ENCODE measurements around the gene CNDP1.

The CNDP1 gene, protein sequence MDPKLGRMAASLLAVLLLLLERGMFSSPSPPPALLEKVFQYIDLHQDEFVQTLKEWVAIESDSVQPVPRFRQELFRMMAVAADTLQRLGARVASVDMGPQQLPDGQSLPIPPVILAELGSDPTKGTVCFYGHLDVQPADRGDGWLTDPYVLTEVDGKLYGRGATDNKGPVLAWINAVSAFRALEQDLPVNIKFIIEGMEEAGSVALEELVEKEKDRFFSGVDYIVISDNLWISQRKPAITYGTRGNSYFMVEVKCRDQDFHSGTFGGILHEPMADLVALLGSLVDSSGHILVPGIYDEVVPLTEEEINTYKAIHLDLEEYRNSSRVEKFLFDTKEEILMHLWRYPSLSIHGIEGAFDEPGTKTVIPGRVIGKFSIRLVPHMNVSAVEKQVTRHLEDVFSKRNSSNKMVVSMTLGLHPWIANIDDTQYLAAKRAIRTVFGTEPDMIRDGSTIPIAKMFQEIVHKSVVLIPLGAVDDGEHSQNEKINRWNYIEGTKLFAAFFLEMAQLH

DNA sequence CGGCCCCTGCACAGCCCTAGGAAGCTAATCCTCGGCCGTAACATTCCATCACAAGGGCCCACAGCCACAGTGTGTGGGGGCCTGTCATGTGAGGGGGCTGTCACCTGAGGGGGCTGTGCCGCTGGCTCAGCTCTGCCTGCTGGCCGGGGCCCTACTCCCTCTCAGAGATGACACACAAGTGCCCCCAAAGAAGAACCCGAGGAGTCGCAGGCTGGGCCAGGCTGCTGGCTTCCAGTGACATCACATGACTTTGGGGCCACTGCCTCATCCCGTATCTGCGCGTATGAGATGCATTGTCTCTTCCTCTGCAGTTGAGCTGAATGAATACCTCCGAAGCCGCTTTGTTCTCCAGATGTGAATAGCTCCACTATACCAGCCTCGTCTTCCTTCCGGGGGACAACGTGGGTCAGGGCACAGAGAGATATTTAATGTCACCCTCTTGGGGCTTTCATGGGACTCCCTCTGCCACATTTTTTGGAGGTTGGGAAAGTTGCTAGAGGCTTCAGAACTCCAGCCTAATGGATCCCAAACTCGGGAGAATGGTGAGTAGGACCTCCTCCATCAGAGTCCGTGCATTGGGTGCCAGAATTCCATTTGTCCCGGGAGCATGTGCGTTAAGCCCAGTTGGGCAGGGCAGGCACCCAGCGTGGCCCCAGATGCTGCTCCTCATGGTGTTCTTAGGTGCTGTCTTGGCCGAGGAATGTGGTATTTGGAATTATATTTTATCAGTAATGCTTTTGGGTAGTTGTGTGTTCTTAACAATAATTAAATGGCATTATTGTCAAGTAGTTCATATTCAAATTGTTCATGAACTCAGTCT lies at the start of gene CNDP1:
TSS of gene CNDP1 (plus strand) at position 351 of the 820 bp plus-strand sequence. CDS start at position 519, 168 bp downstream.
- H3K9me3 Mint-ChIP-seq: no peaks in the 10 kb centered on the region
- peaks cover 5% of the 10 kb centered on the region for H3K4me1 Mint-ChIP-seq (ENCODE audit: low read depth)
- DNase-seq: peak; percentile 21
- no peak within 1 kb of the TSS for H3K27ac Mint-ChIP-seq
- H3K4me3 Mint-ChIP-seq: no peak within 1 kb of the TSS
- H3K36me3 Mint-ChIP-seq (ENCODE audit: low read depth): no peaks in the 10 kb centered on the region
- H3K27me3 Mint-ChIP-seq: no peaks in the 10 kb centered on the region

DNA sequence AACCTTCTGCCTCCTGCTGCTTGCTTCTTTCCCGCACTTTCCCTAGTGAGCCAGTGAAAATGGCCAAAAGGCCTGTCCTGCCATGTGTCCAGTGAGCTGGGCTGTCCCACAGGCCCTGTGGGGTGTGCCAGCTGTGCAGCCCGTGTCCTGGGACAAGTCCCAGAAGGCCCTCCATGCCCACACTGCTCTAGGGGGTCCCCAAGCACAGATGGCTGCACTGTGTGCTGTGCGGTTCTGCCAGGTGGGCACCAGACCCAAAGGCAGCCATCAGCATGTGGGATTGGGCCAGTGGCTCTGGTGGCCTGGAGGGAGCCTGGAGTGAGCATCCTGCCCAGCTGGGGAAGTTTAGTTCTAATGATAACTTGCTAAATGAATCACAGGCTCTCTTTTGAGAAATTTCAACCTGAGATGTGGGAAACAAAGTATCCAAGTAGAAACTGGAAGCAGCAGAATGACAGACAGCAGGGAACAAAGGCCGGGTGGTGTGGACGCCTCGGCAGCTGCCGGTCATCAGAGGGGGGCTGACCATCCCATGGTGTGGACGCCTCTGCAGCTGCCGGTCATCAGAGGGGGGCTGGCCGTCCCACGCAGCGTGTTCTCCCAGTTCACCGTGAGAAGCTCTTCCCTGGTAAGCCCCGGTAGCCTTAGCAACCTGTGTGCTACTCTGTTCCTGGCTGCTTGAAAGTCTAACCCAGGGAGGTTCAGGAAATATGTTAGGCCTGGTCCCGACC lies 48.0 kb upstream of the CNDP1 start:
- Mint-ChIP-seq H3K9me3 (no peaks in the 10 kb centered on the region), H3K27ac (no peak overlapping the region), H3K4me3 (no peak overlapping the region), H3K36me3 (ENCODE audit: low read depth) (no peaks in the 10 kb centered on the region), H3K4me1 (ENCODE audit: low read depth) (peaks cover 17% of the 10 kb centered on the region), H3K27me3 (peaks cover 3% of the 10 kb centered on the region)
- no peak for DNase-seq

DNA sequence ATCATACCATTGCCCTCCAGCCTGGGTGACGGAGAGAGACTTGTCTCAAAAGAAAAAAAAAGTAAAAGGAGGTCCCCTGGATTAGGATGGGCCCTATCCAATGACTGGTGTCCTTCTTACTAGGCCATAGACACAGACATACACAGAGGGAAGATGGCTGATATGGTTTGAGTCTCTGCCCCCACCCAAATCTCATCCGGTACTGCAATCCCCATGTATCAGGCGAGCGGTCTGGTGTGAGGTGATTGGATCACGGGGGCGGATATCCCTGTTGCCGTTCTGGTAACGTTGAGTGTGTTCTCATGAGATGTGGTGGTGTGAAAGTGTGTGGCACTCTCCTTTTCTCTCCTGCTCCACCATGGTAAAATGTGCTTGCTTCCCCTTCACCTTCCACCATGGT lies 45.9 kb upstream of the CNDP1 start:
- DNase-seq: no peak
- peaks cover 17% of the 10 kb centered on the region for H3K4me1 Mint-ChIP-seq (ENCODE audit: low read depth)
- H3K4me3 Mint-ChIP-seq: no peak overlapping the region
- H3K36me3 Mint-ChIP-seq (ENCODE audit: low read depth): no peaks in the 10 kb centered on the region
- no peak overlapping the region for H3K27ac Mint-ChIP-seq
- H3K9me3 Mint-ChIP-seq: no peaks in the 10 kb centered on the region
- H3K27me3 Mint-ChIP-seq: no peaks in the 10 kb centered on the region

DNA sequence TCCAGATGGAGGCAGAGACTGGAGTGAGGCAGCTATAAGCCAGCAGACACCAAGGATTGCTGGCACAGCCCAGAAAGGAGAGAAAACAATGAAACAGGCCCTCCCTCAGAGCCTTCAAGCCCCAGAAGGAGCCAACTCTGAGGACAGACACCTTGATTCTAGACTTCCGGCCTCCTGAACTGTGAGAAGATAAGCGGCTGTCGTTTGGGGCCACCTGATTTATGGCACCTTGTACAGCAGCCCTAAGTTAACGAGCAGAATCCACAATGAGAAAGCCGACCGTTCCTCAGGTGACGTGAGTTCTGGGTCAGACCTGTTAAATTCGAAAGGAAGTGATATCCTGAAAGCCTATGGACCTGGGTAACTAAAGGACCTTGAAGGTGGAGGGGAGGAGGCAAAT lies 45.4 kb upstream of the CNDP1 start:
- Mint-ChIP-seq H3K4me3 (no peak overlapping the region), H3K4me1 (ENCODE audit: low read depth) (peaks cover 17% of the 10 kb centered on the region), H3K27ac (no peak overlapping the region), H3K36me3 (ENCODE audit: low read depth) (no peaks in the 10 kb centered on the region), H3K27me3 (no peaks in the 10 kb centered on the region), H3K9me3 (no peaks in the 10 kb centered on the region)
- no peak for DNase-seq

DNA sequence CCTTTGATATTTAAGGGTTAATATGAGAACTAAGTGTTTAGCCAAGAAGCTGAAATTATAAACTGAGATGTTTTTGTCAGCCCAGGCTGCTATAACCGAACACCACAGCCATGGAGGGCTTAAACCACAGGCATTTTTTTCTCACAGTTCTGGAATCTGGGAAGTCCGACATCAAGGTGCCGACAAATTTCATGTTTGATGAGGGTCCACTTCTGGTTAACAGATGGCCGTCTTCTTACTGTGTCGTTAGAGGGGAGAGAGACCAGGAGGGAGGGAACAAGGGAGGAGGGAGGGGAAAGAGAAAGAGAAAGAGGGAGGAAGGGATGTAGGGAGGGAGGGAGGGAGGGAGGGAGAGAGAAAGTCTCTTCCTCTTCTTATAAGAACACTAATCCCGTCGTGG lies 44.6 kb upstream of the CNDP1 start:
- Mint-ChIP-seq H3K4me1 (ENCODE audit: low read depth) (peaks cover 17% of the 10 kb centered on the region), H3K27me3 (no peaks in the 10 kb centered on the region), H3K36me3 (ENCODE audit: low read depth) (no peaks in the 10 kb centered on the region), H3K27ac (no peak overlapping the region), H3K9me3 (no peaks in the 10 kb centered on the region), H3K4me3 (no peak overlapping the region)
- no peak for DNase-seq

DNA sequence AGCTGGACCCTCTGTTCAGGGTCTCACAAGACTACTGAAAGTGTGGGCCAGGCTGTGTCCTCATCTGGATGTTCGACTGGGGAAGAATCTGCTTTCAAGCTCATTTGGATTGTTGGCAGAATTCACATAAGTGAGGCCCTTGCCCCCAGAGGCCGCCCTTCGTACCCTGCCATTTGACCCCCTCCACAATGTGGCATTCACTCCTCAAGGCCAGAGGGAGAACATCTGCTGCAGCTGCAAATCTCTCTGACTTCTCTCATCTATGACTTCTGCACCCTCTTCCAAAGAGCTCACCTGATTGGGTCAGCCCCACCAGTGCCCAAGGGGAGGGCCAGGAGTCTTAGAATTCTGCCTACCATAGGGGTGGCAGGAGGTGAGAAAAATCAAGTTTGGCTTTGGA lies 42.0 kb upstream of the CNDP1 start:
- H3K36me3 Mint-ChIP-seq (ENCODE audit: low read depth): peaks cover 12% of the 10 kb centered on the region
- H3K4me3 Mint-ChIP-seq: no peak overlapping the region
- H3K4me1 Mint-ChIP-seq (ENCODE audit: low read depth): peaks cover 14% of the 10 kb centered on the region
- no peaks in the 10 kb centered on the region for H3K27me3 Mint-ChIP-seq
- H3K27ac Mint-ChIP-seq: no peak overlapping the region
- no peaks in the 10 kb centered on the region for H3K9me3 Mint-ChIP-seq
- DNase-seq: no peak

DNA sequence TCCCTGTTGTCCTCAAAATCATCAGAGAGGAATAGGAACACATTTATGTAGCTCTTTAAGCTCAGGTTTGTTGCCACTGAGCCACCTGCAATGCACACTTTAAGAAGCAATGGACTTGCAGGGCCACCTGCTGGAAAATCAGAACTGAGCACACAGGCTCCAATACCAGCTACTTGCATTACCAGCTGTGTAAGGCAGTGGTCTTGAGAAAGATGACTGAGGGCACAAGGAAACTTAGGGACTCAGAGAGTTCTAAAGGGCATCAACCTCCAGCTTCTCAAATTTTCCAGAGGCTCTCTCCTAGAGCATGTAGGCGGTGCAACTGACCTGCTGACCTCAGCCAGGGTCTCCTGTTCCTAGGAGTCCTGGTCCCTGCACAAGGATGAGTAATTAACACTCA lies 40.6 kb upstream of the CNDP1 start:
- Mint-ChIP-seq H3K27ac (no peak overlapping the region), H3K4me1 (ENCODE audit: low read depth) (peaks cover 28% of the 10 kb centered on the region), H3K36me3 (ENCODE audit: low read depth) (peaks cover 23% of the 10 kb centered on the region), H3K27me3 (no peaks in the 10 kb centered on the region), H3K4me3 (no peak overlapping the region), H3K9me3 (no peaks in the 10 kb centered on the region)
- peak; percentile 43 for DNase-seq

DNA sequence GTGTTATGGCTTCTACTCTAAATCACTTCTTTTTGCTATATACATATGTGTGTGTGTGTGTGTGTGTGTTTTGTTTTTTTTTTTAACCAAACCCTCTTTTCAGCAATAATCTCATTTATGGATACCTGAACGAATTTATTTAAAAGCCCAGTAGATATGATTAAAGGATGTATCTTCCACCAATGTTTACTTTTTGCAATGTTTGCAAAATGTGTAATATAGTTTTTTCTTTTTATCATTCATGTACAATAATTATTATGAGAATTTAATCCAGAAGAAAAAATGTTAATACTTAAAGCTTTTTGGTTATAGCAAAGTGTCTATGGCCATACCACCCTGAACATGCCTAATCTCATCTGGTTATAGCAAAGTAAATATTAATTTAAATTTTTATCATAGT lies 39.8 kb upstream of the CNDP1 start:
- Mint-ChIP-seq H3K27ac (no peak overlapping the region), H3K4me1 (ENCODE audit: low read depth) (peaks cover 36% of the 10 kb centered on the region), H3K4me3 (peak overlapping the region; percentile 35), H3K9me3 (no peaks in the 10 kb centered on the region), H3K27me3 (no peaks in the 10 kb centered on the region), H3K36me3 (ENCODE audit: low read depth) (peaks cover 31% of the 10 kb centered on the region)
- no peak for DNase-seq

DNA sequence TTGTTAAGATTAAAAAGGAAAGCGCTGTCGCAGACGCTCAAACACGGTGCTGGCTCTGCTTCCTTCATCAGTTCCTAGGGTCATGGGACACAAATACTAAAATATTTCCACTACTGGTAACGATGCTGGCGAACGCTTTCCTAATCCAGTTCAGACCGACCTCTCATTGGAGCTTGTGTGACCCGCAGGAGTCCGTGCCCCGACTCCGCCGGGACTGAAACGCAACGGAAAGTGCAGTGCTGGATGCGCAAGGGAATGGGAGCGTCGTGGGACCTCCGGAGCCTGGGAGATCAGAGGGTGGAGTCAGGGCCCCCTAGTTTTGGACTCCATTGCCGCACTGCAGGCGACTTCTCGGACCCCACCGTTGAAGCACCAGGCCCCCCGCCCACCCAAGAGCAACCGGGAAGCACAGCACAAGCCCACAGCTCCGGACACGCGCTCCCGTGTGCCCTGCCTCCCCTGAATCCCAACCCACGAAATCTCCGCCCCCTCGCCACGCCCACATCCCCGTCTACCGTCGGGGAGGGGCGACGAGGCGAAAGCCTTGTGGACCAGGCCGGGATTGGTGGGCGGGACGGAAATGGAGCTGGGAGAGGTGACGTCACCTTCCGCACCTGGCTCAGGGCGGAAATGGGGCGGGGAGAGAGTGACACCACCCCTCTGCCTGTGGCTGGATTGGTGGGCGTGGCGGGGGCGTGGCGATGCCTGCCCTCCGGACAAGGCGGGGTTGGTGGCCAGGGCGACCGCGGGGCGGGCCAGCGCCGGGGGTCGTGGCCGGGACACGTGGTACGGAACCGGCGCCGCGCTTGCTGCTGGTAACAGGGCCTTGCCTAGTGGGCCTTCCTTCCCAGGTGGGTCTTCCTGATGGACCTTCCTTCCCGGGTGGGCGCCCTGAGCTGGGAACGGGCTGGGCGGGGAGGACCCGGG lies 38.5 kb upstream of the CNDP1 start, which contains the start of gene CNDP2:
TSS of gene CNDP2 (plus strand) at position 783 of the 927 bp plus-strand sequence. CDS start 3,611 bp downstream, outside the sequence.
- peaks cover 44% of the 10 kb centered on the region for H3K36me3 Mint-ChIP-seq (ENCODE audit: low read depth)
- H3K9me3 Mint-ChIP-seq: no peaks in the 10 kb centered on the region
- H3K4me3 Mint-ChIP-seq: peak within 1 kb of the TSS; percentile 91
- peaks cover 48% of the 10 kb centered on the region for H3K4me1 Mint-ChIP-seq (ENCODE audit: low read depth)
- H3K27ac Mint-ChIP-seq: peak within 1 kb of the TSS; percentile 100
- H3K27me3 Mint-ChIP-seq: no peaks in the 10 kb centered on the region
- DNase-seq: peak; percentile 100

DNA sequence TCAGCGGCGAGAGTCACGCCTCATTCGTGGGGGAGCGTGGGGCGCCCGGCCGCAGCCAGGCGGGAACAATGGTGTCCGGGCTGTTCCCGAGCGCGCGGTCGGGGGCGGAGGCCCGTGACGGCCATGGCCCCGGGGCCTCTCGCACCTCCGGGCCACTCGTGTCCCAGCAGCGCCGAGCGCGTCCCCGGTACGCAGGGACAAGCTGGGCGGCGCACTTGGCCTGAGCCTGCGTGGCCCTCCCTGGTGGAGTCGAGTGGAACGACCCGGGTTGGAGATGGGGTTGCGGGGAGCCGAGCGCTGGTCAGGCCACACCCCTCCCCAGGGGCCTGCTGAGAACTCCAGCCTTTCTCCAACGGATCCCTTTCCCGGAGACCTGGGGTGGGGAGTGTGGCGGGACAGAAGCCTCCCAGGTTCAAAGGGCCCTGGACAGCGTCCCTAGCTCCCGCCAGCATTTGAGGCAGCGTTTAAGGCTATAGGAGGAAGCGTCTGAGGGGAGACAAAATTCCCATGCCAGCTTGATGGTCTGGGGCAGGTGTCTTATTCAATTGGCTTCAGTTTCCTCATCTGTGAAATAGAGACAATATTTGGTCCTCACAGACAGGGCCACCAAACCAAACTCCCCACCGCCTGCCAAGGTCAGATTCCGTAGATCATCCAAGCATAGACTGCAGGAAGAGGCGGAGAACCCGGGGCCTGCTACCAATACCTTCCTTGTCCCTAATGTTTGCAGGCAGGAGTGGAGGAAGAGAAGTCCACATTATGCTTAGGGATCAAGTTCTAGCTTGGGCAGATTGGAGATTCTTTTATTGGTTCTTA lies 37.6 kb upstream of the CNDP1 start:
- Mint-ChIP-seq H3K27me3 (no peaks in the 10 kb centered on the region), H3K27ac (peak overlapping the region; percentile 100), H3K9me3 (no peaks in the 10 kb centered on the region), H3K4me1 (ENCODE audit: low read depth) (peaks cover 55% of the 10 kb centered on the region), H3K4me3 (peak overlapping the region; percentile 91), H3K36me3 (ENCODE audit: low read depth) (peaks cover 53% of the 10 kb centered on the region)
- no peak for DNase-seq

DNA sequence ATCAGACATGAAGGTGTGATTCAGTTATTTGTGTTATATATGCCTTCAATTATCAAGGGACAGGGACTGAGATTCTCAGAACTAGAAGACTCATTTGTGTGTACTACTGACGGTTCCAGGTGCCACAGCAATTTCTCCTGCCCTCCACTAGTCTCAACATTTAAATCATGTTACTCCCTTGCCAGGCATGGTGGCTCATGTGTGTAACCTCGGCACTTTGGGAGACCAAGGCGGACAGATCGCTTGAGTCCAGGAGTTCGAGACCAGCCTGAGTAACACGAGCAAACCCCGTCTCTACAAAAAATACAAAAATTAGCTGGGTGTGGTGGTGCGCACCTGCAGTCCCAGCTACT lies 37.0 kb upstream of the CNDP1 start:
- H3K4me1 Mint-ChIP-seq (ENCODE audit: low read depth): peaks cover 58% of the 10 kb centered on the region

DNA sequence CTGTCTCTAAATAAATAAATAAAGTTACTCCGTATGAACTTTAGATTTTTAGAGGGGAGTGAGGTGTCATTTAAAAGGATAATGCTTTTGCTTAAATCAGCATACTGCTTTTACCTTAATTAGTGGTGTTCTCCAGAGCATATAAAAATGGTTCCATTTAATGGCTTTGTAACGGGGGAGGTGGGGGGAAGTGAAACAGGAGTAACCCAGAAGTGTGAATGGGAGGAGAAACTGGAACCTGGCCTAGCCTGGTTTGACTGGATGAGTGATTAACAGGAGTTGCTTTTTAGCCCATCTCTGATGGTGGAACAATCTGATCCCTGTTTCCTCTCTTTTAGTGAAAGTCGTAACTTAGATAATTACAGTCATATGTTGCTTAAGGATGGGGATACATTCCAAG lies 36.5 kb upstream of the CNDP1 start:
- Mint-ChIP-seq H3K9me3 (no peaks in the 10 kb centered on the region), H3K4me1 (ENCODE audit: low read depth) (peaks cover 62% of the 10 kb centered on the region), H3K36me3 (ENCODE audit: low read depth) (peaks cover 64% of the 10 kb centered on the region), H3K27ac (peak overlapping the region; percentile 100), H3K27me3 (no peaks in the 10 kb centered on the region), H3K4me3 (peak overlapping the region; percentile 91)
- no peak for DNase-seq

More for the DNA sequence above, 37.0 kb upstream of the CNDP1 start:
- peak overlapping the region; percentile 91 for H3K4me3 Mint-ChIP-seq
- H3K27ac Mint-ChIP-seq: peak overlapping the region; percentile 100
- H3K27me3 Mint-ChIP-seq: no peaks in the 10 kb centered on the region
- H3K36me3 Mint-ChIP-seq (ENCODE audit: low read depth): peaks cover 59% of the 10 kb centered on the region
- no peak for DNase-seq
- H3K9me3 Mint-ChIP-seq: no peaks in the 10 kb centered on the region

Data from activated T-cell treated with anti-CD3 and anti-CD28 coated beads, Interleukin-2, amount 50 U/mL, for 24 hours (primary cell).